ENCODE measurements around the gene TUBA4A.

GRCh38 chr2:219291394-219291793, 37.7 kb upstream of the TUBA4A start:
- TF ChIP-seq POLR2AphosphoS5 (IDR thresholded peaks at IDR 0.05) (no peak), CTCF (IDR thresholded peaks at IDR 0.05) (no peak), POLR2A (IDR thresholded peaks at IDR 0.05) (no peak), EP300 (IDR thresholded peaks at IDR 0.05; ENCODE audit: low read depth) (no peak)
